A549 (cell line): ENCODE results near the gene FCN1. TPM values are rescaled to one million over a fixed set of nuclear protein-coding genes. Genes with fewer than 3 reads are reported as not detected.

ENCODE experiments used
- ATAC-seq, 2 experiments: fragments of 200-7000 bp in 1 of 2; fragments of >200 bp in 1 of 2; cut with Nextera tagmentation in 1 of 2; cut with Tn5 transposase in 1 of 2; 3 replicates each; pipeline versions ENCODE4 v1.8.0 to v1.9.1; 2018 to 2020; ENCODE audit warnings: mild to moderate bottlenecking in 1 of 2, moderate library complexity in 1 of 2
- CTCF ChIA-PET: fragments of 300-600 bp; sonication (Branson Sonifier 250); formaldehyde crosslinking; extraction: SDS; loops from one replicate; lab custom pipeline; 2021; ENCODE audit warnings: antibody characterized with exemption, inconsistent platforms; lab: Yijun Ruan, JAX
- POLR2A ChIA-PET: fragments of 350-600 bp; formaldehyde crosslinking; extraction: SDS; loops from one replicate; lab custom pipeline; 2021; ENCODE audit warnings: antibody characterized with exemption, inconsistent platforms; lab: Yijun Ruan, JAX
- DNase-seq, 2 experiments: peaks; one replicate each; pipeline versions ENCODE4 v3.0.0 to v3.0.0-alpha.2; 2011 to 2016; ENCODE audit warnings: low read depth in 1 of 2, low spot score in 1 of 2
- FAIRE-seq: peaks from 2 replicates; lab custom pipeline; 2011; peaks lifted over from hg19 to GRCh38; lab: Jason Lieb, UNC
- H3K27ac ChIP-seq, 2 experiments: fragments of >200 bp; sonication (Bioruptor Twin); formaldehyde crosslinking; 3 replicates each; pipeline ENCODE4 v1.5.1; 2016 to 2017
- H3K4me1 ChIP-seq: fragments of >200 bp; sonication (Bioruptor Twin); formaldehyde crosslinking; 3 replicates; pipeline ENCODE4 v1.6.1; 2016
- H3K4me2 ChIP-seq: fragments of >200 bp; sonication (Bioruptor Twin); formaldehyde crosslinking; 3 replicates; pipeline ENCODE4 v1.6.1; 2016
- H3K4me3 ChIP-seq: fragments of >200 bp; sonication (Bioruptor Twin); formaldehyde crosslinking; 3 replicates; pipeline ENCODE4 v1.5.1; 2016
- H3K9me3 ChIP-seq: fragments of >200 bp; sonication (Bioruptor Twin); formaldehyde crosslinking; 3 replicates; pipeline ENCODE4 v1.6.1; 2016
- CBX2 ChIP-seq: fragments of 200-600 bp; sonication (generic); IDR thresholded peaks from 2 replicates; pipeline ENCODE4 v1.6.1; 2016; ENCODE audit warnings: low read depth, mild to moderate bottlenecking, borderline replicate concordance
- CBX8 ChIP-seq: fragments of 200-600 bp; sonication (generic); IDR thresholded peaks from 2 replicates; pipeline ENCODE4 v1.6.1; 2016
- CHD4 ChIP-seq: fragments of 200-600 bp; sonication (generic); IDR thresholded peaks from 2 replicates; pipeline ENCODE4 v1.6.1; 2016; ENCODE audit warnings: antibody characterized with exemption, mild to moderate bottlenecking, borderline replicate concordance
- EHMT2 ChIP-seq: fragments of 200-600 bp; sonication (generic); IDR thresholded peaks from 2 replicates; pipeline ENCODE4 v1.6.1; 2016; ENCODE audit warnings: antibody characterized with exemption, low read depth, mild to moderate bottlenecking, moderate library complexity
- ESRRA ChIP-seq: fragments of 150-350 bp; IDR thresholded peaks from 2 replicates; pipeline ENCODE4 v1.6.1; 2014; ENCODE audit warnings: mild to moderate bottlenecking, low read length, borderline replicate concordance
- FOSB ChIP-seq: fragments of 250-450 bp; sonication (Bioruptor Pico); IDR thresholded peaks from 2 replicates; pipeline ENCODE4 v1.5.0; 2020; ENCODE audit warnings: mild to moderate bottlenecking, moderate library complexity
- HDAC2 ChIP-seq: fragments of 200-600 bp; sonication (generic); IDR thresholded peaks from 2 replicates; pipeline ENCODE4 v1.6.1; 2016
- HEYL ChIP-seq: fragments of 250-450 bp; sonication (Bioruptor Pico); IDR thresholded peaks from 2 replicates; pipeline ENCODE4 v1.8.0; 2021; ENCODE audit warnings: mild to moderate bottlenecking, moderate library complexity
- HOXA7 ChIP-seq: fragments of 250-450 bp; sonication (Bioruptor Pico); IDR thresholded peaks from 2 replicates; pipeline ENCODE4 v1.5.0; 2020; ENCODE audit warnings: mild to moderate bottlenecking, moderate library complexity
- KDM1A ChIP-seq: fragments of 200-600 bp; sonication (generic); IDR thresholded peaks from 2 replicates; pipeline ENCODE4 v1.6.1; 2016; ENCODE audit warnings: low read depth, mild to moderate bottlenecking
- NFE2L2 ChIP-seq: fragments of 150-350 bp; conservative IDR thresholded peaks from 2 replicates; pipeline ENCODE4 v1.6.1; 2014; ENCODE audit warnings: low read length
- PHF8 ChIP-seq: fragments of 200-600 bp; sonication (generic); IDR thresholded peaks from 2 replicates; pipeline ENCODE4 v1.6.1; 2016; ENCODE audit warnings: low read depth, mild to moderate bottlenecking, antibody characterized with exemption, moderate library complexity, borderline replicate concordance
- POLR2A ChIP-seq: IDR thresholded peaks from 2 replicates; pipeline ENCODE4 v1.6.1; 2012; ENCODE audit warnings: mild to moderate bottlenecking, low read length
- POLR2AphosphoS2 ChIP-seq: conservative IDR thresholded peaks from 2 replicates; pipeline ENCODE4 v1.6.1; 2012; ENCODE audit warnings: low read length, improper control_type of control experiment, inconsistent platforms
- RCOR1 ChIP-seq: fragments of 150-350 bp; IDR thresholded peaks from 2 replicates; pipeline ENCODE4 v1.6.1; 2014; ENCODE audit warnings: antibody characterized with exemption, low read length, low read depth
- RFX5 ChIP-seq: fragments of 450-650 bp; IDR thresholded peaks from 2 replicates; pipeline ENCODE4 v1.7.1; 2014; ENCODE audit warnings: antibody characterized with exemption, mild to moderate bottlenecking, moderate library complexity
- SREBF2 ChIP-seq: fragments of 450-650 bp; IDR thresholded peaks from 2 replicates; pipeline ENCODE4 v1.6.1; 2014; ENCODE audit warnings: mild to moderate bottlenecking, moderate library complexity
- TP53 ChIP-seq: fragments of 250-450 bp; sonication (Bioruptor Pico); IDR thresholded peaks from 2 replicates; pipeline ENCODE4 v1.5.0; 2021; ENCODE audit warnings: mild to moderate bottlenecking, moderate library complexity
- ZFP36 ChIP-seq: fragments of 450-650 bp; IDR thresholded peaks from 2 replicates; pipeline ENCODE4 v1.6.1; 2014; ENCODE audit warnings: borderline replicate concordance; ENCODE audit not compliant: partially characterized antibody
- ZNF302 ChIP-seq: fragments of 250-450 bp; sonication (Bioruptor Pico); IDR thresholded peaks from 2 replicates; pipeline ENCODE4 v1.9.0; 2021; ENCODE audit warnings: inconsistent platforms, mild to moderate bottlenecking, moderate library complexity
- ZSCAN20 ChIP-seq: fragments of 250-450 bp; sonication (Bioruptor Pico); IDR thresholded peaks from 2 replicates; pipeline ENCODE4 v1.8.0; 2022; ENCODE audit warnings: mild to moderate bottlenecking, moderate library complexity
- WGBS: methylation state at CpG from one replicate; pipeline ENCODE4 v1.1.6; 2017; ENCODE audit errors: missing lambda C conversion rate; 5-methylcytosine and 5-hydroxymethylcytosine counted together
- polyA plus RNA-seq, 4 experiments: library from polyadenylated mRNA; depleted of rRNA in 3 of 4; stranded (reverse); fragments of >200 nt; fragmentation: RNase III in 1 of 4; extraction: RNeasy Plus Mini Kit Qiagen cat#74134 plus additional on column Dnase treatment in 1 of 4; gene quantifications; 2 replicates in 3 of 4; 3 replicates in 1 of 4; pipeline ENCODE4 v1.2.3, GENCODE V29; 2011 to 2017
- TF ChIP-seq, protein P1 (sequence below): fragments of >200 bp; sonication (Bioruptor Twin); formaldehyde crosslinking; IDR thresholded peaks from 2 replicates; pipeline ENCODE4 v1.6.1; 2016
- TF ChIP-seq, protein P2 (sequence below): IDR thresholded peaks from 2 replicates; pipeline ENCODE4 v1.6.1; 2012; ENCODE audit warnings: low read depth, borderline replicate concordance
- TF ChIP-seq, protein P3 (sequence below): IDR thresholded peaks from 2 replicates; pipeline ENCODE4 v1.6.1; 2012
- TF ChIP-seq, protein P4 (sequence below): fragments of 250-450 bp; sonication (Bioruptor Pico); IDR thresholded peaks from 2 replicates; pipeline ENCODE4 v1.5.0; 2020; ENCODE audit warnings: low read depth, mild to moderate bottlenecking, moderate library complexity
- TF ChIP-seq, protein P5 (sequence below): fragments of >200 bp; sonication (Bioruptor Twin); formaldehyde crosslinking; IDR thresholded peaks from 3 replicates; pipeline ENCODE4 v1.5.1; 2016

The FCN1 gene
- polyA plus RNA-seq, 2 of the 4 experiments (the other 2 are of a cell fraction) = not detected

DNA sequence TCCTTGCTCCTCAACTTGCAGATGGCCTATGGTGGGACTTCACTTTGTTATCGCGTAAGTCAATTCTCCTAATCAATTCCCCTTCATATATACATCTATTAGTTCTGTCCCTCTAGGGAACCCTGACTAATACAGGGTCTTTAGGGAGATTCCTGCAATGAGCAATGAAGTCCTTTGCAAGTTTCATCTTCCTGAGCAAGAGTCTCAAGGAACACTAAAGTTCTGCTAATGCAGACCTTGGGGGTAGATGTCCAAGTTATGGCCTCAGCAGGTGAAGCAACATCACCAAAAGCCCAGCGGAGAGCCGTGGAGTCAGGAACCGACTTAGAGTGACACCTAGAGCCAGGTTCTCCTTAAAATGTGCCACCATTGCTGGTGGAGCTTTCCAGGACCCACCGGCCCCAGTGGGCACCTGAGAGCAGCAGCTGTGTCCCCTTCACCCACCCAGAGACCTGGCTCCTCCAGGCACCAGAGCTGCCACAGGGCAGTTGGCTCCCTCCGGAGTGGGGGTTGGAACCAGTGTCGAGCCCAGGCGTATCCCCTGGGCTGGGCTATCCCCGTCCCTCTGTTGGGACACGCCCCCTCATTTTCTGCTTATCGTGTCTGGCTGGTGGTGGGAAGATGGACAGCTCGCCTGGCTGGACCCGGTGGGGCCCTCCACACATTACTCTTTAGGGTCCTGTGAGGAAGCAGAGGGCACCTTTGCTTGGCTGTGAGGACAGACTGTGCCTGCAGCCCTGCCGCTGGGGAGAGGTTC lies 10.9 kb upstream of the FCN1 start:
- Histone ChIP-seq H3K9me3 (no peaks in the 10 kb centered on the region), H3K4me2 (no peak overlapping the region), H3K27ac (no peak overlapping the region), H3K4me3 (no peak overlapping the region), H3K4me1 (no peaks in the 10 kb centered on the region)
- no peak for DNase-seq
- ChIA-PET CTCF (no interaction called here), POLR2A (no interaction called here)
- no peak for FAIRE-seq
- TF ChIP-seq, protein P1, sequence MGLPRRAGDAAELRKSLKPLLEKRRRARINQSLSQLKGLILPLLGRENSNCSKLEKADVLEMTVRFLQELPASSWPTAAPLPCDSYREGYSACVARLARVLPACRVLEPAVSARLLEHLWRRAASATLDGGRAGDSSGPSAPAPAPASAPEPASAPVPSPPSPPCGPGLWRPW = no peak
- TF ChIP-seq RFX5 = no peak
- WGBS = 52% methylated on average over 9 of the region's 15 CpGs
- ATAC-seq = 0 out of 6 replicates have a peak, but pooled peaks of 1 of the 2 experiments have one; percentile 7

DNA sequence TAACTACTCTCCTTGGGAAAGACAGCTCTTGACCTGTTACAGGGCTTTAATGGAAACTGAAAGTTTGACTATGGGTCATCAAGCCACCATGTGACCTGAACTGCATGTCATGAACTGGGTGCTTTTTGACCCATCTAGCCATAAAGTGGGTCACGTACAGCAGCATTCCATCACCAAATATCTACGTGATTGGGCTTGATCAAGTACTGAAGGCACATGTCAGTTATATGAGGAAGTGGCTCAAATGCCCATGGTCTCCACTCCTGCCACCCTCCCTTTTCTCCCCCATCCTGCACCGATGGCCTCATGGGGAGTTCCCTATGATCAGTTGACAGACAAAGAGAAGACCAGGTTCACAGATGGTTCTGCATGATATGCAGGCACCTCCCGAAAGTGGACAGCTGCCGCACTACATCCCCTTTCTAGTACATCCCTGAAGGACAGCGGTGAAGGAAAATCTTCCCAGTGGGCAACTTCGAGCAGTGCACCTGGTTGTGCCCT lies 7.3 kb upstream of the FCN1 start:
- Histone ChIP-seq H3K27ac (no peak overlapping the region), H3K9me3 (peaks cover 12% of the 10 kb centered on the region), H3K4me2 (no peak overlapping the region), H3K4me3 (no peak overlapping the region), H3K4me1 (no peaks in the 10 kb centered on the region)
- POLR2A ChIA-PET = no interaction called here
- no peak for ATAC-seq
- CTCF ChIA-PET = interaction anchor here (1.2 kb wide), 1 partner anchor 10 kb away, joined by 3 read pairs; no protein-coding TSS in a partner anchor
- no peak for FAIRE-seq
- TF ChIP-seq, protein P2, sequence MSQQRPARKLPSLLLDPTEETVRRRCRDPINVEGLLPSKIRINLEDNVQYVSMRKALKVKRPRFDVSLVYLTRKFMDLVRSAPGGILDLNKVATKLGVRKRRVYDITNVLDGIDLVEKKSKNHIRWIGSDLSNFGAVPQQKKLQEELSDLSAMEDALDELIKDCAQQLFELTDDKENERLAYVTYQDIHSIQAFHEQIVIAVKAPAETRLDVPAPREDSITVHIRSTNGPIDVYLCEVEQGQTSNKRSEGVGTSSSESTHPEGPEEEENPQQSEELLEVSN = no peak
- TF ChIP-seq, protein P3, sequence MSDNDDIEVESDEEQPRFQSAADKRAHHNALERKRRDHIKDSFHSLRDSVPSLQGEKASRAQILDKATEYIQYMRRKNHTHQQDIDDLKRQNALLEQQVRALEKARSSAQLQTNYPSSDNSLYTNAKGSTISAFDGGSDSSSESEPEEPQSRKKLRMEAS = no peak
- TF ChIP-seq CBX8 = no peak
- no peak for TF ChIP-seq POLR2A
- TF ChIP-seq ZFP36 = no peak
- TF ChIP-seq ESRRA = no peak
- TF ChIP-seq RCOR1 = no peak
- no peak for DNase-seq
- WGBS = 44% methylated on average over 7 of the region's 7 CpGs

DNA sequence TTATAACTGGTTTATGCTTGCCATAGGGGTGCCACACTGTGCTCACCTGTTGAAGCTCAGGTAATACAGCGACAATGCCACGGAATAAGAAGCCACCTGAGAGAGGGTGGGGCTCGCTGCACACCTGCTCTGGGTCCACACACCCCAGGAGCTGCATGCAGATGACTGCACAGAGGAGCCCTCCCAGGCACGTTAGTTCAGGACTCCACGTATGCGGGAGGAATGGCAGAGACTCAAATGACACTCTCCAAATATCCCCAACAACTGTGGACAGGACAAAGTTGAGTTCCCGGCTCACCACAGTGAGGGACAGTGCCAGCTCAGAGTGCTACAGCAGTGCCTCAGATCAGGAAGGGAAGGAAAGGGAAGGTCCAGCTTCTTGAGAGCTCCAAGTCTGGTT lies 5.8 kb upstream of the FCN1 start:
- no peak for TF ChIP-seq TP53
- TF ChIP-seq ZNF302 (CRISPR knock-in tag) = no peak
- no peak for TF ChIP-seq POLR2AphosphoS2
- TF ChIP-seq FOSB (CRISPR knock-in tag) = no peak
- TF ChIP-seq, protein P2 = no peak
- no peak for TF ChIP-seq HEYL
- TF ChIP-seq CBX2 = no peak
- no peak for TF ChIP-seq NFE2L2
- no peak for TF ChIP-seq CHD4
- TF ChIP-seq, protein P4, sequence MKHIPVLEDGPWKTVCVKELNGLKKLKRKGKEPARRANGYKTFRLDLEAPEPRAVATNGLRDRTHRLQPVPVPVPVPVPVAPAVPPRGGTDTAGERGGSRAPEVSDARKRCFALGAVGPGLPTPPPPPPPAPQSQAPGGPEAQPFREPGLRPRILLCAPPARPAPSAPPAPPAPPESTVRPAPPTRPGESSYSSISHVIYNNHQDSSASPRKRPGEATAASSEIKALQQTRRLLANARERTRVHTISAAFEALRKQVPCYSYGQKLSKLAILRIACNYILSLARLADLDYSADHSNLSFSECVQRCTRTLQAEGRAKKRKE (CRISPR knock-in tag) = no peak
- TF ChIP-seq HDAC2 = no peak
- no peak for TF ChIP-seq ZSCAN20 (CRISPR knock-in tag)
- no peak for TF ChIP-seq KDM1A
- TF ChIP-seq RCOR1 = no peak
- no peak for TF ChIP-seq PHF8
- no peak for TF ChIP-seq SREBF2
- TF ChIP-seq, protein P5, sequence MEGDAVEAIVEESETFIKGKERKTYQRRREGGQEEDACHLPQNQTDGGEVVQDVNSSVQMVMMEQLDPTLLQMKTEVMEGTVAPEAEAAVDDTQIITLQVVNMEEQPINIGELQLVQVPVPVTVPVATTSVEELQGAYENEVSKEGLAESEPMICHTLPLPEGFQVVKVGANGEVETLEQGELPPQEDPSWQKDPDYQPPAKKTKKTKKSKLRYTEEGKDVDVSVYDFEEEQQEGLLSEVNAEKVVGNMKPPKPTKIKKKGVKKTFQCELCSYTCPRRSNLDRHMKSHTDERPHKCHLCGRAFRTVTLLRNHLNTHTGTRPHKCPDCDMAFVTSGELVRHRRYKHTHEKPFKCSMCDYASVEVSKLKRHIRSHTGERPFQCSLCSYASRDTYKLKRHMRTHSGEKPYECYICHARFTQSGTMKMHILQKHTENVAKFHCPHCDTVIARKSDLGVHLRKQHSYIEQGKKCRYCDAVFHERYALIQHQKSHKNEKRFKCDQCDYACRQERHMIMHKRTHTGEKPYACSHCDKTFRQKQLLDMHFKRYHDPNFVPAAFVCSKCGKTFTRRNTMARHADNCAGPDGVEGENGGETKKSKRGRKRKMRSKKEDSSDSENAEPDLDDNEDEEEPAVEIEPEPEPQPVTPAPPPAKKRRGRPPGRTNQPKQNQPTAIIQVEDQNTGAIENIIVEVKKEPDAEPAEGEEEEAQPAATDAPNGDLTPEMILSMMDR = no peak
- no peak for TF ChIP-seq EHMT2
- no peak for TF ChIP-seq HOXA7 (CRISPR knock-in tag)
- no peak overlapping the region for H3K27ac ChIP-seq

More for the DNA sequence above, 5.8 kb upstream of the FCN1 start:
- POLR2A ChIA-PET = no interaction called here
- WGBS = 35% methylated on average over 7 of the region's 7 CpGs
- peaks cover 26% of the 10 kb centered on the region for H3K9me3 ChIP-seq
- FAIRE-seq = no peak
- H3K4me2 ChIP-seq = no peak overlapping the region
- CTCF ChIA-PET = interaction anchor here (0.7 to 1.3 kb wide), 2 partner anchors 10 to 13 kb away, joined by 3 read pairs; no protein-coding TSS in a partner anchor
- H3K4me1 ChIP-seq = no peaks in the 10 kb centered on the region
- H3K4me3 ChIP-seq = no peak overlapping the region
- 0 out of 6 replicates have a peak, but pooled peaks of 1 of the 2 experiments have one; percentile 34 for ATAC-seq
- DNase-seq = no peak
